IMR-90 (cell line): Measurements from ENCODE around the gene HAUS5.

Experiments
- BHLHE40 ChIP-seq: fragments of 150-350 bp; IDR thresholded peaks from 2 replicates; pipeline ENCODE4 v1.6.1; 2016; ENCODE audit warnings: mild to moderate bottlenecking, low read depth, low read length
- CTCF ChIP-seq: conservative IDR thresholded peaks from 2 replicates; pipeline ENCODE4 v1.5.1; 2012; ENCODE audit warnings: mild to moderate bottlenecking, low read depth, low read length, improper control_type of control experiment
- MAFK ChIP-seq: IDR thresholded peaks from 2 replicates; pipeline ENCODE4 v1.6.1; 2012; ENCODE audit warnings: low read depth, low read length, improper control_type of control experiment
- MAZ ChIP-seq: IDR thresholded peaks from 2 replicates; pipeline ENCODE4 v1.6.1; 2012; ENCODE audit warnings: low read depth, mild to moderate bottlenecking, low read length, improper control_type of control experiment, moderate library complexity, borderline replicate concordance
- POLR2A ChIP-seq: IDR thresholded peaks from 2 replicates; pipeline ENCODE4 v1.6.1; 2012; ENCODE audit warnings: mild to moderate bottlenecking, low read depth, low read length
- RAD21 ChIP-seq: IDR thresholded peaks from 2 replicates; pipeline ENCODE4 v1.6.1; 2012; ENCODE audit warnings: low read length, improper control_type of control experiment

DNA sequence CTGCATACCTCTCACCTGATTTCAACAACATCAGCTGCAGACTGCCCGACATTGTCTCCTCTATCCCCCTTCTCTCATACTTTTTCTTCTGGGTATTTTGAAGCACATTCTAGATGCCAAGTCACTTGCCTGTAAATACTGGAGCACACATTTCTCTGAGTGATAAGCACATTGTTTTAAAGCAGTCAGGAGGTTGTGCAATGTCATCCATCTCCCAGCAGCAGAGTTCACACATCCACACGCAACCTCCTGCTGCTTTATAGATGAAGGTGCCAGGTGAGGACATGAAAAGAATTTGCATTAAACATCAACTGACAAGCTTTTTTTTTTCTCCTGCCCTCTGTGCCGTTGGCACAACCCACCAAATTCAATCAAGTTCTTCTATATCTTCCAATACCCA is 59.3 kb downstream of the HAUS5 start:
- no peak for TF ChIP-seq CTCF
- no peak for TF ChIP-seq RAD21
- TF ChIP-seq MAZ, result no peak
- TF ChIP-seq BHLHE40, result no peak
- no peak for TF ChIP-seq POLR2A
- TF ChIP-seq MAFK, result no peak
